SJSA1 (cell line): ENCODE results near the gene VPS8. TPM values are rescaled to one million over a fixed set of nuclear protein-coding genes. Genes with fewer than 3 reads are reported as not detected.

Experiments used
- DNase-seq, 2 experiments: peaks; one replicate each; pipeline ENCODE4 v3.0.0-alpha.2; 2015 to 2020; ENCODE audit warnings: low spot score in 2 of 2, low read depth in 1 of 2
- H3K27ac ChIP-seq: fragments of 250-450 bp; sonication (Bioruptor Pico); 2 replicates; pipeline ENCODE4 v1.5.1; 2020; ENCODE audit warnings: mild to moderate bottlenecking, moderate library complexity
- H3K27me3 ChIP-seq: fragments of 250-450 bp; sonication (Bioruptor Pico); replicated peaks from 2 replicates; pipeline ENCODE4 v1.5.1; 2020; ENCODE audit warnings: mild to moderate bottlenecking, moderate library complexity
- H3K36me3 ChIP-seq: fragments of 250-450 bp; sonication (Bioruptor Pico); 2 replicates; pipeline ENCODE4 v1.5.1; 2020; ENCODE audit warnings: mild to moderate bottlenecking
- H3K4me1 ChIP-seq: fragments of 250-450 bp; sonication (Bioruptor Pico); replicated peaks from 2 replicates; pipeline ENCODE4 v1.6.1; 2021; ENCODE audit warnings: mild to moderate bottlenecking
- H3K4me3 ChIP-seq: fragments of 250-450 bp; sonication (Bioruptor Pico); 2 replicates; pipeline ENCODE4 v1.5.1; 2020; ENCODE audit warnings: mild to moderate bottlenecking
- H3K9me3 ChIP-seq: fragments of 250-450 bp; sonication (Bioruptor Pico); replicated peaks from 2 replicates; pipeline ENCODE4 v1.5.1; 2020; ENCODE audit warnings: mild to moderate bottlenecking
- total RNA-seq: library from RNA; depleted of rRNA; stranded (reverse); fragments of >200 nt; shearing (Covaris generic); gene quantifications from 2 replicates; pipeline ENCODE4 v1.2.3, GENCODE V29; 2014

VPS8 gene
- total RNA-seq, 1 experiment from 2014 or later: 43.9 TPM

GRCh38 chr3:185069037-185070030, 257.4 kb downstream of the VPS8 start:
- Histone ChIP-seq H3K27ac (no peak overlapping the region), H3K4me3 (no peak overlapping the region), H3K27me3 (no peaks in the 10 kb centered on the region), H3K9me3 (no peaks in the 10 kb centered on the region), H3K36me3 (no peaks in the 10 kb centered on the region), H3K4me1 (no peaks in the 10 kb centered on the region)
- no peak for DNase-seq

GRCh38 chr3:185070491-185071286, 258.7 kb downstream of the VPS8 start:
- no peaks in the 10 kb centered on the region for H3K27me3 ChIP-seq

GRCh38 chr3:185071287-185071800, 259.4 kb downstream of the VPS8 start:
- H3K27ac ChIP-seq: no peak overlapping the region
- no peak for DNase-seq
- H3K27me3 ChIP-seq: no peaks in the 10 kb centered on the region
- no peaks in the 10 kb centered on the region for H3K4me1 ChIP-seq
- no peaks in the 10 kb centered on the region for H3K36me3 ChIP-seq
- H3K4me3 ChIP-seq: no peak overlapping the region
- H3K9me3 ChIP-seq: no peaks in the 10 kb centered on the region

More at GRCh38 chr3:185070491-185071286, 258.7 kb downstream of the VPS8 start:
- H3K36me3 ChIP-seq: no peaks in the 10 kb centered on the region
- no peak for DNase-seq
- no peaks in the 10 kb centered on the region for H3K9me3 ChIP-seq
- no peaks in the 10 kb centered on the region for H3K4me1 ChIP-seq
- no peak overlapping the region for H3K27ac ChIP-seq
- no peak overlapping the region for H3K4me3 ChIP-seq

GRCh38 chr3:185075547-185075946, 263.6 kb downstream of the VPS8 start:
- no peaks in the 10 kb centered on the region for H3K27me3 ChIP-seq
- H3K27ac ChIP-seq: no peak overlapping the region
- H3K4me3 ChIP-seq: no peak overlapping the region
- no peak for DNase-seq
- no peaks in the 10 kb centered on the region for H3K4me1 ChIP-seq
- no peaks in the 10 kb centered on the region for H3K9me3 ChIP-seq
- H3K36me3 ChIP-seq: no peaks in the 10 kb centered on the region

GRCh38 chr3:185076219-185076618, 264.3 kb downstream of the VPS8 start:
- H3K27ac ChIP-seq: no peak overlapping the region
- no peak for DNase-seq
- no peaks in the 10 kb centered on the region for H3K36me3 ChIP-seq
- no peaks in the 10 kb centered on the region for H3K27me3 ChIP-seq
- no peaks in the 10 kb centered on the region for H3K4me1 ChIP-seq
- H3K9me3 ChIP-seq: no peaks in the 10 kb centered on the region
- no peak overlapping the region for H3K4me3 ChIP-seq

- no peaks in the 10 kb centered on the region for H3K4me1 ChIP-seq
- no peaks in the 10 kb centered on the region for H3K9me3 ChIP-seq
- H3K36me3 ChIP-seq: no peaks in the 10 kb centered on the region
- no peaks in the 10 kb centered on the region for H3K27me3 ChIP-seq
- no peak for DNase-seq
- no peak overlapping the region for H3K27ac ChIP-seq
- no peak overlapping the region for H3K4me3 ChIP-seq
Observed at GRCh38 chr3:185079625-185080024, 267.7 kb downstream of the VPS8 start.

- no peaks in the 10 kb centered on the region for H3K27me3 ChIP-seq
- no peaks in the 10 kb centered on the region for H3K4me1 ChIP-seq
- H3K9me3 ChIP-seq: no peaks in the 10 kb centered on the region
- H3K36me3 ChIP-seq: no peaks in the 10 kb centered on the region
- H3K4me3 ChIP-seq: no peak overlapping the region
- DNase-seq: no peak
- no peak overlapping the region for H3K27ac ChIP-seq
Observed at GRCh38 chr3:185081521-185081920, 269.6 kb downstream of the VPS8 start.

GRCh38 chr3:185082149-185082548, 270.2 kb downstream of the VPS8 start:
- Histone ChIP-seq H3K27ac (no peak overlapping the region), H3K27me3 (no peaks in the 10 kb centered on the region), H3K4me1 (no peaks in the 10 kb centered on the region), H3K36me3 (no peaks in the 10 kb centered on the region), H3K9me3 (no peaks in the 10 kb centered on the region), H3K4me3 (no peak overlapping the region)
- no peak for DNase-seq

GRCh38 chr3:185082829-185083228, 270.9 kb downstream of the VPS8 start:
- H3K4me1 ChIP-seq: no peaks in the 10 kb centered on the region
- H3K36me3 ChIP-seq: no peaks in the 10 kb centered on the region
- no peak for DNase-seq
- H3K4me3 ChIP-seq: no peak overlapping the region
- H3K27me3 ChIP-seq: no peaks in the 10 kb centered on the region
- no peak overlapping the region for H3K27ac ChIP-seq
- H3K9me3 ChIP-seq: no peaks in the 10 kb centered on the region

GRCh38 chr3:185084402-185084801, 272.4 kb downstream of the VPS8 start:
- H3K36me3 ChIP-seq: no peaks in the 10 kb centered on the region
- no peak for DNase-seq
- no peak overlapping the region for H3K27ac ChIP-seq
- no peaks in the 10 kb centered on the region for H3K4me1 ChIP-seq
- no peaks in the 10 kb centered on the region for H3K27me3 ChIP-seq
- no peaks in the 10 kb centered on the region for H3K9me3 ChIP-seq
- no peak overlapping the region for H3K4me3 ChIP-seq

GRCh38 chr3:185084901-185085300, 272.9 kb downstream of the VPS8 start:
- no peaks in the 10 kb centered on the region for H3K27me3 ChIP-seq
- no peaks in the 10 kb centered on the region for H3K36me3 ChIP-seq
- no peak overlapping the region for H3K4me3 ChIP-seq
- no peaks in the 10 kb centered on the region for H3K4me1 ChIP-seq
- H3K27ac ChIP-seq: no peak overlapping the region
- H3K9me3 ChIP-seq: no peaks in the 10 kb centered on the region
- no peak for DNase-seq

GRCh38 chr3:185087419-185087818, 275.5 kb downstream of the VPS8 start:
- H3K9me3 ChIP-seq: no peaks in the 10 kb centered on the region
- H3K36me3 ChIP-seq: no peaks in the 10 kb centered on the region
- DNase-seq: no peak
- H3K4me3 ChIP-seq: no peak overlapping the region
- no peaks in the 10 kb centered on the region for H3K27me3 ChIP-seq
- no peaks in the 10 kb centered on the region for H3K4me1 ChIP-seq
- no peak overlapping the region for H3K27ac ChIP-seq

GRCh38 chr3:185089343-185089742, 277.4 kb downstream of the VPS8 start:
- Histone ChIP-seq H3K4me1 (no peaks in the 10 kb centered on the region), H3K27me3 (no peaks in the 10 kb centered on the region), H3K27ac (no peak overlapping the region), H3K4me3 (no peak overlapping the region), H3K36me3 (no peaks in the 10 kb centered on the region), H3K9me3 (no peaks in the 10 kb centered on the region)
- DNase-seq: no peak

- Histone ChIP-seq H3K9me3 (no peaks in the 10 kb centered on the region), H3K27me3 (no peaks in the 10 kb centered on the region; the same call in 1 of the 2 replicates), H3K36me3 (no peaks in the 10 kb centered on the region), H3K27ac (no peak overlapping the region), H3K4me1 (no peaks in the 10 kb centered on the region), H3K4me3 (no peak overlapping the region)
- no peak for DNase-seq
Observed at GRCh38 chr3:185089751-185090150, 277.8 kb downstream of the VPS8 start.
